Gastrocnemius medialis (tissue), 4 donors: ENCODE measurements around the gene RNASE11. TPM values are rescaled to one million over a fixed set of nuclear protein-coding genes. Genes with fewer than 3 reads are reported as not detected.

ENCODE experiments used
- ATAC-seq, 2 donors: fragments of 150-250 bp; one replicate each; pipeline ENCODE4 v1.9.1; 2016
- DNase-seq, 2 donors: peaks; one replicate each; pipeline ENCODE4 v3.0.0-alpha.2; 2019
- H3K27ac ChIP-seq, 4 donors: fragments of 200-600 bp; sonication (generic); 1 replicate in 1 of 4; 2 replicates in 3 of 4; pipeline ENCODE4 v1.5.1; 2016 to 2018; ENCODE audit warnings: mild to moderate bottlenecking in 2 of 4, moderate library complexity in 1 of 4
- H3K27me3 ChIP-seq, 3 donors: fragments of 200-600 bp; sonication (generic) in 2 of 3; 1 replicate in 1 of 3; 2 replicates in 2 of 3; pipeline versions ENCODE4 v1.5.1 to v1.6.0; 2016 to 2019; ENCODE audit warnings: mild to moderate bottlenecking in 1 of 3, moderate library complexity in 1 of 3
- H3K36me3 ChIP-seq, 2 donors: fragments of 200-600 bp; sonication (generic) in 1 of 2; one replicate each; pipeline ENCODE4 v1.5.1; 2017 to 2018
- H3K4me1 ChIP-seq, 2 donors: fragments of 200-600 bp; sonication (generic) in 1 of 2; one replicate each; pipeline ENCODE4 v1.5.1; 2016 to 2017; ENCODE audit warnings: mild to moderate bottlenecking in 2 of 2
- H3K4me3 ChIP-seq, 4 donors: fragments of 200-600 bp; sonication (generic) in 3 of 4; 1 replicate in 1 of 4; 2 replicates in 3 of 4; pipeline ENCODE4 v1.5.1; 2016 to 2019; ENCODE audit warnings: mild to moderate bottlenecking in 2 of 4
- H3K9me3 ChIP-seq, 3 donors: fragments of 200-600 bp; sonication (generic) in 2 of 3; 1 replicate in 1 of 3; 2 replicates in 2 of 3; pipeline ENCODE4 v1.5.1; 2016 to 2019
- CTCF ChIP-seq, 5 experiments: fragments of 450-650 bp in 3 of 5; fragments of 200-600 bp in 2 of 5; sonication (generic) in 2 of 5; IDR thresholded peaks in 4 of 5; conservative IDR thresholded peaks in 1 of 5; 1 replicate in 4 of 5; 2 replicates in 1 of 5; pipeline ENCODE4 v1.5.1; 2016 to 2019; ENCODE audit warnings: antibody characterized with exemption in 5 of 5, mild to moderate bottlenecking in 3 of 5, moderate library complexity in 3 of 5
- POLR2A ChIP-seq, 2 donors: fragments of 450-650 bp; IDR thresholded peaks; one replicate each; pipeline ENCODE4 v1.6.1; 2017; ENCODE audit warnings: antibody characterized with exemption in 2 of 2, mild to moderate bottlenecking in 2 of 2, moderate library complexity in 2 of 2
- in situ Hi-C, 4 donors: fragments of 200-750 bp; cut with MboI; loops; one replicate each; pipeline versions ENCODE4 v1.15.0 to v1.8.0; 2017; ENCODE audit warnings: low sequenced_read_pairs in 4 of 4
- intact Hi-C: fragments of 100-400 bp; cut with DNase I; formaldehyde crosslinking; loops from one replicate; pipeline ENCODE4 v1.15.1; 2023; ENCODE audit warnings: low total_unique reads
- total RNA-seq, 4 donors: library from RNA; depleted of rRNA; stranded (reverse); fragments of >200 nt; gene quantifications; one replicate each; pipeline versions ENCODE4 v1.1.0 to v1.2.3, GENCODE V29; 2016

RNASE11 gene
- total RNA-seq, 4 donors from 2014 or later = not detected

GRCh38 chr14:20560961-20561360, 26.8 kb downstream of the RNASE11 start, which contains the start of gene RNASE9:
Gene RNASE9 (minus strand): TSS chr14:20561047.
- intact Hi-C loops = no loop called here
- in situ Hi-C loops = no loop called here
- Histone ChIP-seq H3K4me1 (no peaks in the 10 kb centered on the region), H3K27me3 (no peaks in the 10 kb centered on the region), H3K36me3 (no peaks in the 10 kb centered on the region), H3K27ac (no peak within 1 kb of the TSS), H3K4me3 (no peak within 1 kb of the TSS), H3K9me3 (no peaks in the 10 kb centered on the region)
- no peak for ATAC-seq
- TF ChIP-seq POLR2A (IDR thresholded peaks at IDR 0.05) = no peak
- no peak for TF ChIP-seq CTCF (IDR thresholded peaks at IDR 0.05 in 4 of 5, conservative IDR thresholded peaks at IDR 0.05 in 1 of 5)
- no peak for DNase-seq

- no peaks in the 10 kb centered on the region for H3K4me1 ChIP-seq
- intact Hi-C loops = no loop called here
- H3K27ac ChIP-seq = no peak overlapping the region
- DNase-seq (no peak), ATAC-seq (no peak)
- in situ Hi-C loops = no loop called here
- TF ChIP-seq POLR2A (IDR thresholded peaks at IDR 0.05) (no peak), CTCF (IDR thresholded peaks at IDR 0.05 in 4 of 5, conservative IDR thresholded peaks at IDR 0.05 in 1 of 5) (no peak)
- no peaks in the 10 kb centered on the region for H3K9me3 ChIP-seq
- no peaks in the 10 kb centered on the region for H3K36me3 ChIP-seq
- H3K4me3 ChIP-seq = no peak overlapping the region
- no peaks in the 10 kb centered on the region for H3K27me3 ChIP-seq
Observed at GRCh38 chr14:20559461-20559904, 28.3 kb downstream of the RNASE11 start.

- intact Hi-C loops = no loop called here
- H3K27ac ChIP-seq = no peak overlapping the region
- DNase-seq = no peak
- TF ChIP-seq CTCF (IDR thresholded peaks at IDR 0.05 in 4 of 5, conservative IDR thresholded peaks at IDR 0.05 in 1 of 5) (no peak), POLR2A (IDR thresholded peaks at IDR 0.05) (no peak)
- ATAC-seq = no peak
- no peak overlapping the region for H3K4me3 ChIP-seq
- no peaks in the 10 kb centered on the region for H3K4me1 ChIP-seq
- no peaks in the 10 kb centered on the region for H3K36me3 ChIP-seq
- H3K27me3 ChIP-seq = no peaks in the 10 kb centered on the region
- in situ Hi-C loops = no loop called here
- no peaks in the 10 kb centered on the region for H3K9me3 ChIP-seq
Observed at GRCh38 chr14:20557212-20557542, 30.6 kb downstream of the RNASE11 start.

GRCh38 chr14:20556500-20557211, 31.1 kb downstream of the RNASE11 start:
- no peak for DNase-seq
- ATAC-seq = no peak
- H3K27me3 ChIP-seq = no peaks in the 10 kb centered on the region
- TF ChIP-seq POLR2A (IDR thresholded peaks at IDR 0.05) = no peak
- TF ChIP-seq CTCF (IDR thresholded peaks at IDR 0.05 in 4 of 5, conservative IDR thresholded peaks at IDR 0.05 in 1 of 5) = no peak
- H3K4me3 ChIP-seq = no peak overlapping the region
- H3K36me3 ChIP-seq = no peaks in the 10 kb centered on the region
- in situ Hi-C loops = no loop called here
- no peaks in the 10 kb centered on the region for H3K4me1 ChIP-seq
- no peaks in the 10 kb centered on the region for H3K9me3 ChIP-seq
- no peak overlapping the region for H3K27ac ChIP-seq
- intact Hi-C loops = no loop called here

GRCh38 chr14:20555845-20556244, 32.0 kb downstream of the RNASE11 start:
- Histone ChIP-seq H3K27me3 (no peaks in the 10 kb centered on the region), H3K27ac (no peak overlapping the region), H3K36me3 (no peaks in the 10 kb centered on the region), H3K4me1 (no peaks in the 10 kb centered on the region), H3K9me3 (no peaks in the 10 kb centered on the region), H3K4me3 (no peak overlapping the region)
- in situ Hi-C loops = no loop called here
- DNase-seq = no peak
- ATAC-seq = no peak
- intact Hi-C loops = no loop called here
- TF ChIP-seq CTCF (IDR thresholded peaks at IDR 0.05 in 4 of 5, conservative IDR thresholded peaks at IDR 0.05 in 1 of 5) (no peak), POLR2A (IDR thresholded peaks at IDR 0.05) (no peak)
